ENCODE data around the gene FSHR.

- TF ChIP-seq CTCF (IDR thresholded peaks at IDR 0.05): no peak
- no peak for TF ChIP-seq POLR2A (IDR thresholded peaks at IDR 0.05)
- TF ChIP-seq EP300 (IDR thresholded peaks at IDR 0.05): no peak
Measured at GRCh38 chr2:49021271-49021670, 133.0 kb downstream of the FSHR start.
